CD14-positive monocyte (primary cell): ENCODE results near the gene TVP23C. TPM values are rescaled to one million over a fixed set of nuclear protein-coding genes. Genes with fewer than 3 reads are reported as not detected.
"Not testable (repeated sequence)": the region's sequence is repeated elsewhere in the genome, so short reads cannot be mapped to it uniquely, and the experiment has no call there.

Experiments used
- DNase-seq, 3 donors: peaks; one replicate each; pipeline ENCODE4 v3.0.0-alpha.2; 2011 to 2022
- H2AFZ ChIP-seq: 2 replicates; pipeline ENCODE4 v1.6.0; 2012; ENCODE audit warnings: mild to moderate bottlenecking, low read depth, low read length, inconsistent platforms; ENCODE audit not compliant: insufficient read depth, poor library complexity, severe bottlenecking
- H3K27ac ChIP-seq, 2 donors: 1 replicate in 1 of 2; 2 replicates in 1 of 2; pipeline ENCODE4 v1.5.1; 2012 to 2013; ENCODE audit warnings: low read length in 2 of 2, control low read depth in 1 of 2, inconsistent platforms in 1 of 2, low read depth in 1 of 2, mild to moderate bottlenecking in 1 of 2
- H3K27me3 ChIP-seq, 2 donors: one replicate each; pipeline versions ENCODE4 v1.6.0 to v1.6.1; 2011 to 2013; ENCODE audit warnings: low read length in 2 of 2; ENCODE audit not compliant: control insufficient read depth in 2 of 2, insufficient read depth in 2 of 2
- H3K36me3 ChIP-seq, 2 donors: replicated peaks in 1 of 2; 1 replicate in 1 of 2; 2 replicates in 1 of 2; pipeline versions ENCODE4 v1.5.1 to v1.6.1; 2012 to 2013; ENCODE audit warnings: low read length in 2 of 2, control low read depth in 1 of 2, inconsistent platforms in 1 of 2, mild to moderate bottlenecking in 1 of 2; ENCODE audit not compliant: insufficient read depth in 2 of 2, control insufficient read depth in 1 of 2
- H3K4me1 ChIP-seq, 2 donors: 1 replicate in 1 of 2; 2 replicates in 1 of 2; pipeline versions ENCODE4 v1.5.1 to v1.6.1; 2012 to 2013; ENCODE audit warnings: low read length in 2 of 2, control low read depth in 1 of 2, inconsistent platforms in 1 of 2, mild to moderate bottlenecking in 1 of 2, moderate library complexity in 1 of 2; ENCODE audit not compliant: insufficient read depth in 2 of 2, control insufficient read depth in 1 of 2
- H3K4me2 ChIP-seq: replicated peaks from 2 replicates; pipeline ENCODE3; 2012; ENCODE audit warnings: low read length, moderate library complexity, mild to moderate bottlenecking; ENCODE audit not compliant: poor library complexity, severe bottlenecking; ENCODE audit errors: extremely low read depth
- H3K4me3 ChIP-seq, 3 experiments: fragments of 200-600 bp in 1 of 3; sonication (generic) in 1 of 3; replicated peaks in 1 of 3; 1 replicate in 2 of 3; 2 replicates in 1 of 3; pipeline ENCODE4 v1.5.1; 2011 to 2013; ENCODE audit warnings: low read length in 3 of 3, mild to moderate bottlenecking in 3 of 3, control low read depth in 2 of 3, low read depth in 2 of 3, inconsistent platforms in 1 of 3, moderate library complexity in 1 of 3
- H3K79me2 ChIP-seq: 2 replicates; pipeline ENCODE4 v1.6.0; 2012; ENCODE audit warnings: mild to moderate bottlenecking, control low read depth, inconsistent platforms, low read length, moderate library complexity; ENCODE audit not compliant: insufficient read depth
- H3K9ac ChIP-seq: 2 replicates; pipeline ENCODE4 v1.6.0; 2017; ENCODE audit warnings: low read length, mild to moderate bottlenecking; ENCODE audit not compliant: insufficient read depth, poor library complexity, severe bottlenecking
- H3K9me3 ChIP-seq, 2 donors: replicated peaks in 1 of 2; 1 replicate in 1 of 2; 2 replicates in 1 of 2; pipeline versions ENCODE4 v1.5.1 to v1.6.1; 2012 to 2013; ENCODE audit warnings: low read length in 2 of 2, control low read depth in 1 of 2; ENCODE audit not compliant: control insufficient read depth in 1 of 2, insufficient read depth in 1 of 2
- H4K20me1 ChIP-seq: 2 replicates; pipeline ENCODE4 v1.6.0; 2012; ENCODE audit warnings: mild to moderate bottlenecking, low read length, control low read depth, moderate library complexity; ENCODE audit not compliant: insufficient read depth
- H3K27ac Mint-ChIP-seq, 7 donors: one replicate each; pipeline ENCODE4 v1.8.0; 2020; ENCODE audit warnings: mild to moderate bottlenecking in 7 of 7, mixed read lengths in 7 of 7, moderate library complexity in 6 of 7, inconsistent platforms in 2 of 7
- H3K27me3 Mint-ChIP-seq, 3 donors: one replicate each; pipeline ENCODE4 v1.8.0; 2021 to 2022; ENCODE audit warnings: low read depth in 3 of 3, mild to moderate bottlenecking in 3 of 3, mixed read lengths in 3 of 3, moderate library complexity in 3 of 3, inconsistent platforms in 1 of 3
- H3K36me3 Mint-ChIP-seq, 2 donors: one replicate each; pipeline ENCODE4 v1.8.0; 2020; ENCODE audit warnings: mixed read lengths in 2 of 2, inconsistent platforms in 1 of 2, mild to moderate bottlenecking in 1 of 2
- H3K4me1 Mint-ChIP-seq: one replicate; pipeline ENCODE4 v1.8.0; 2020; ENCODE audit warnings: mild to moderate bottlenecking, mixed read lengths
- H3K4me3 Mint-ChIP-seq, 2 donors: one replicate each; pipeline ENCODE4 v1.8.0; 2020; ENCODE audit warnings: mild to moderate bottlenecking in 2 of 2, mixed read lengths in 2 of 2, moderate library complexity in 1 of 2
- H3K9me3 Mint-ChIP-seq, 7 donors: one replicate each; pipeline ENCODE4 v1.8.0; 2020 to 2022; ENCODE audit warnings: mixed read lengths in 7 of 7, mild to moderate bottlenecking in 6 of 7, moderate library complexity in 6 of 7, inconsistent platforms in 2 of 7
- WGBS: methylation state at CpG from one replicate; pipeline ENCODE4 v1.1.5; 2013; ENCODE audit warnings: missing lambda C conversion rate; ENCODE audit not compliant: insufficient coverage; 5-methylcytosine and 5-hydroxymethylcytosine counted together
- intact Hi-C, 2 donors: fragments of 100-400 bp; cut with micrococcal nuclease; formaldehyde crosslinking; loops; one replicate each; pipeline versions ENCODE4 v1.15.0 to v1.15.1; 2023
- polyA plus RNA-seq, 3 donors: library from polyadenylated mRNA; depleted of rRNA in 1 of 3; unstranded in 2 of 3; stranded (reverse) in 1 of 3; fragments of 300-500 nt in 2 of 3; fragments of >200 nt in 1 of 3; fragmentation: Illumina TruSeq in 2 of 3; gene quantifications; 1 replicate in 2 of 3; 2 replicates in 1 of 3; pipeline ENCODE4 v1.2.3, GENCODE V29; 2012 to 2021

Gene TVP23C
- polyA plus RNA-seq, 3 donors = 0.88 to 3.3 (median 1.4) TPM

DNA sequence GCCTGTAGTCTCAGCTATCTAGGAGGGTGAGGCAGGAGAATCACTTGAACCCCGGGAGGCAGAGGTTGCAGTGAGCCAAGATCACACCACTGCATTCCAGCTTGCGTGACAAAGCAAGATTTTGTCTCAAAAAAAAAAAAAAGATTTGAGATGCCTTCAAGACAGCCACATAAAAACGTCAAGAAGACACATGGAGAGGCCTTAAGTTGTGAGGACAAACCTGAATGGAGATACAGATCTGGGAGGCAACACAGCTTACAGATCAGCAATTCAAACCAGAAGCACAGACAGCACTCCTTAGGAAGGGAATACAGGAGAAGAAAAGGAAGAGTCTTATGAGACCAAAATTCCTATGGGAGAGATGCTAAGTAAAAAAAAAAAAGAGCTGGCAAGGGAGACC lies 13.7 kb downstream of the TVP23C start:
- H3K9me3 Mint-ChIP-seq, H3K36me3 ChIP-seq, H3K27me3 Mint-ChIP-seq, H3K27me3 ChIP-seq, H3K27ac Mint-ChIP-seq, H2AFZ ChIP-seq, H3K9me3 ChIP-seq, H3K4me3 Mint-ChIP-seq, H3K4me1 ChIP-seq, H3K9ac ChIP-seq, H3K79me2 ChIP-seq, H3K4me2 ChIP-seq, H3K4me1 Mint-ChIP-seq, intact Hi-C loops, DNase-seq, H3K4me3 ChIP-seq, H3K27ac ChIP-seq, H4K20me1 ChIP-seq: not testable (repeated sequence)
- whole genome bisulfite sequencing = no CpG with 5 or more reads among the region's 3 CpGs
- H3K36me3 Mint-ChIP-seq = peaks cover 10 to 12% of the 10 kb centered on the region in 2 donors

DNA sequence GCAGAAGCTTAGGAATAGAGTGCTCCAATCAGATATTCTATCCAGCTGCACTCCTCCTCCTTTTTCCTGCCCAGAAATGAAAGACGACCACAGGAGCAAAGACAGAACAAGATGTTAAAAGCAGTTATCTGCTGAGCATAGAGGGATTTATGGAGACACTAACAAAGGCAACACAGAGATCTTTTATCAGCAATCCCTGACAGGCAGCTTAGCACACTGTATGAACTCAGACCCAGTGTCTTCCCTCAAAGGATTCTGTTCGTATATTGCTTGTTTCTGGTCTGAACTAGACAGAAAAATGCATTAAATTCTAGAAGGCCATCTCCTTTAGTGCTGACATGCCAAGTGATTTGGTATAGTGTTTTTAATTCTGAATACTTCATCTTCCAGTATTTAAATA lies 16.7 kb downstream of the TVP23C start:
- H3K4me1 ChIP-seq, H4K20me1 ChIP-seq, H3K27ac ChIP-seq, H3K9me3 Mint-ChIP-seq, H3K4me3 Mint-ChIP-seq, H3K9me3 ChIP-seq, intact Hi-C loops, DNase-seq, H3K4me3 ChIP-seq, H3K9ac ChIP-seq, H3K27me3 ChIP-seq, H3K4me2 ChIP-seq, H2AFZ ChIP-seq, H3K27ac Mint-ChIP-seq, H3K4me1 Mint-ChIP-seq, H3K79me2 ChIP-seq, H3K36me3 ChIP-seq, H3K27me3 Mint-ChIP-seq: not testable (repeated sequence)
- peaks cover 15 to 20% of the 10 kb centered on the region in 2 donors for H3K36me3 Mint-ChIP-seq
- no CpG with 5 or more reads among the region's 2 CpGs for WGBS

DNA sequence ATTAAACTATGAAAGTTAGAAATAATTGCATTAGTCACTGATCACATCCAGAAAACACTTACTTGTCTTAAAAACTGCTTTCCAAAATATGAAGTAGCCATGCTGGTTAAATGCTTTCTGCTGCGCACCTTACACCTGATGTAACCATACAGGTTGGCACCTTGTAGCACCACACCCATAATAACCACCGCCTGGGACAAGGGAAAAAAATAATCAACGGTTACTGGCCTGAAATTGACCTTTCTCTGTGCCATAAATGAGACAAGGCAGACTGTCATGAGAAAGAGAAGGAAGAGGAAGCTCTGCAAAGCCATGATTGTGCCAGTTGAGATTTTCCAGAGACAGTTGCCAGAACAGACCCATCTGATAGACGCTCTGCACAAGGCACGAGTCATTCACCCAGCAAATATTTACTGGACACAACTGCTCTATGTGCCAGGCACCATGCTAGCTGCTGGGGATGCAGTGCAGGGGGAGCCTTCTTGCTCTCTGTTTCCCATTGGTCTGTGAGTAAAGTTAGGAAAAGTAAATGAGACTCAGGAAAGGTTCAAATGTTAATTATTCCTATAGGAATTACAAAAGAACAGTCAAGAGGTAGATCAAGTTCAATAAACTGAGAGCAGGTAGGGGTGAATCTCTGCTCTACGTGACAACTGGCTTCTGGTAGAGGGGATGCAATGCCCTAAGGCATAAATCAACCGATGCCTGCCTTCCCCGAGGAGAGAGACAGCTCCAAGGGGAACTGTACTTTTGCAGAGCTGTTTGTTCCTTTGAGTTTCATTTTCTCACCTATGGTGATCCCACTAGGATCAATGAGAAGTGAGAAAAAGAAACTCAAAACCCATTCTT lies 22.7 kb downstream of the TVP23C start:
- H4K20me1 ChIP-seq, H3K4me3 Mint-ChIP-seq, H3K4me3 ChIP-seq, H3K27me3 ChIP-seq, intact Hi-C loops, H3K9me3 ChIP-seq, H3K36me3 ChIP-seq, H3K4me1 Mint-ChIP-seq, H3K9me3 Mint-ChIP-seq, H3K9ac ChIP-seq, H3K27ac ChIP-seq, DNase-seq, H3K4me2 ChIP-seq, H3K27me3 Mint-ChIP-seq, H3K79me2 ChIP-seq, H3K4me1 ChIP-seq, H2AFZ ChIP-seq: not testable (repeated sequence)
- Mint-ChIP-seq H3K36me3 (peaks cover 18 to 22% of the 10 kb centered on the region in 2 donors), H3K27ac (peak overlapping the region in 1 of 7 donors; percentile 78)
- WGBS = no CpG with 5 or more reads among the region's 8 CpGs

DNA sequence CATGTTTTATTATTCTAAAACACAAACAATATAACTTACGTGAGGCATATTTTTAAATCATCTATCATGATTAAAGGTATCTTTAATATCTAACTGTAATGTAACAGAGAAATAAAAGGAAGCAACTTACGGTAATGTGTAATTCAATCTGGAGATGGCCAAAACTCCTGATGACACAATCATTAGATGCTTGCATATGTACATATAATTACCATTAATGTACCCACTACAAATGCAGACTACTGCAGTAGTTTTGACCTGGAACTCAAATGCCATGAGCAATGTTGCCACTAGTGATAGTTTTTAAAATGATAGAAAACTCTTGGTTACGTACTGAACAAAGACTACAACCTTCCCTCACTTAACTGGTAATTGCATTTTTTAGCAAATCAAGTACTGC lies 30.2 kb downstream of the TVP23C start:
- WGBS = no CpG with 5 or more reads among the region's 3 CpGs
- H3K27me3 Mint-ChIP-seq = not testable (repeated sequence)

More for the DNA sequence above, 30.2 kb downstream of the TVP23C start:
- H3K36me3 ChIP-seq, H3K4me1 ChIP-seq, H3K79me2 ChIP-seq, H3K27ac ChIP-seq, H3K4me2 ChIP-seq, H3K9me3 Mint-ChIP-seq, H3K4me3 ChIP-seq, DNase-seq, H3K9me3 ChIP-seq, H3K4me1 Mint-ChIP-seq, H3K4me3 Mint-ChIP-seq, H2AFZ ChIP-seq, H3K36me3 Mint-ChIP-seq, H3K9ac ChIP-seq, H4K20me1 ChIP-seq, intact Hi-C loops, H3K27ac Mint-ChIP-seq, H3K27me3 ChIP-seq: not testable (repeated sequence)
